ENCODE data around the gene KLK12.

The KLK12 gene

GRCh38 chr19:51018745-51019543, 15.9 kb downstream of the KLK12 start:
- no peak for DNase-seq (ENCODE audit: insufficient read length, low spot score)
- no peak for TF ChIP-seq POLR2A (IDR thresholded peaks at IDR 0.05; ENCODE audit: low read depth, low read length)
- no peak for FAIRE-seq

- no peak for TF ChIP-seq POLR2A (IDR thresholded peaks at IDR 0.05; ENCODE audit: low read depth, low read length)
- FAIRE-seq (no peak), DNase-seq (ENCODE audit: insufficient read length, low spot score) (no peak)
These were observed 17.8 kb downstream of the KLK12 start for GRCh38 chr19:51016798-51017683.

GRCh38 chr19:51015691-51016267, 19.0 kb downstream of the KLK12 start:
- no peak for FAIRE-seq
- no peak for TF ChIP-seq POLR2A (IDR thresholded peaks at IDR 0.05; ENCODE audit: low read depth, low read length)
- no peak for DNase-seq (ENCODE audit: insufficient read length, low spot score)

GRCh38 chr19:51014242-51014641, 20.6 kb downstream of the KLK12 start:
- DNase-seq (ENCODE audit: insufficient read length, low spot score) (no peak), FAIRE-seq (no peak)
- no peak for TF ChIP-seq POLR2A (IDR thresholded peaks at IDR 0.05; ENCODE audit: low read depth, low read length)

GRCh38 chr19:51012661-51013190, 22.1 kb downstream of the KLK12 start:
- TF ChIP-seq POLR2A (IDR thresholded peaks at IDR 0.05; ENCODE audit: low read depth, low read length), result no peak
- FAIRE-seq (no peak), DNase-seq (ENCODE audit: insufficient read length, low spot score) (no peak)

- FAIRE-seq, result no peak
- TF ChIP-seq POLR2A (IDR thresholded peaks at IDR 0.05; ENCODE audit: low read depth, low read length), result no peak
- no peak for DNase-seq (ENCODE audit: insufficient read length, low spot score)
These were observed 24.6 kb downstream of the KLK12 start for GRCh38 chr19:51010066-51010795.

- FAIRE-seq, result no peak
- no peak for TF ChIP-seq POLR2A (IDR thresholded peaks at IDR 0.05; ENCODE audit: low read depth, low read length)
- no peak for DNase-seq (ENCODE audit: insufficient read length, low spot score)
These were observed 25.5 kb downstream of the KLK12 start for GRCh38 chr19:51009061-51009891.

- DNase-seq (ENCODE audit: insufficient read length, low spot score) (no peak), FAIRE-seq (no peak)
- no peak for TF ChIP-seq POLR2A (IDR thresholded peaks at IDR 0.05; ENCODE audit: low read depth, low read length)
These were observed 27.3 kb downstream of the KLK12 start for GRCh38 chr19:51007488-51007887.

GRCh38 chr19:51006406-51006805, 28.4 kb downstream of the KLK12 start:
- no peak for TF ChIP-seq POLR2A (IDR thresholded peaks at IDR 0.05; ENCODE audit: low read depth, low read length)
- no peak for FAIRE-seq
- no peak for DNase-seq (ENCODE audit: insufficient read length, low spot score)

GRCh38 chr19:51005248-51005647, 29.6 kb downstream of the KLK12 start:
- FAIRE-seq (no peak), DNase-seq (ENCODE audit: insufficient read length, low spot score) (no peak)
- no peak for TF ChIP-seq POLR2A (IDR thresholded peaks at IDR 0.05; ENCODE audit: low read depth, low read length)

- DNase-seq (ENCODE audit: insufficient read length, low spot score), result no peak
- no peak for FAIRE-seq
- TF ChIP-seq POLR2A (IDR thresholded peaks at IDR 0.05; ENCODE audit: low read depth, low read length), result no peak
These were observed 31.5 kb downstream of the KLK12 start for GRCh38 chr19:51003316-51003715.

GRCh38 chr19:51002542-51003311, 32.1 kb downstream of the KLK12 start:
- FAIRE-seq (no peak), DNase-seq (ENCODE audit: insufficient read length, low spot score) (no peak)
- no peak for TF ChIP-seq POLR2A (IDR thresholded peaks at IDR 0.05; ENCODE audit: low read depth, low read length)
